NCI-H82 treated with DMSO at 0.1 percent for 48 hours (cell line): ENCODE data around the gene RFX4.

Experiments used
- DNase-seq: peaks from one replicate; lab custom pipeline; 2025; ENCODE audit not compliant: unreplicated experiment; lab: John Stamatoyannopoulos, UW

Gene RFX4

DNA sequence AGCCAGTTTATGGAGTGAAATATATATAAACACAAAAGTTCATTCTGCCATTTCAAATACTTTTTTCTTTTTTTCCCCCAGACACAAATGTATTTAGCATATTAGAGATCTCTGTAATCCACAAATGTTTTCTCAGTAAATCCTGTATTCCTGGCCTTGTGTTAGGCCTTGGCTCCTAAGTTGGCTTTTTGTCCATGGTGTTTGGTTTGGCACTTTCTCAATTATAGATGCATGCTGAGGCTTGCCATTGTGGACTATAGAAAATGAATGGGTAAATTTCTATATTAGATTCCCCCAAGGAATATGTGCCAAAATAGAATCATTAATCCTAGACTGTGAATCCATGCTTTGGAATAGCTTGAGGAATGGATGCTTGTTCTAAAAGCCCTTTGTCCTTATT, 208.7 kb downstream of the RFX4 start:
- no peak for DNase-seq

- DNase-seq = no peak
These were observed 211.6 kb downstream of the RFX4 start for GRCh38 chr12:106794369-106794768.

GRCh38 chr12:106801167-106801708, 218.4 kb downstream of the RFX4 start:
- no peak for DNase-seq

- no peak for DNase-seq
These were observed 219.2 kb downstream of the RFX4 start for GRCh38 chr12:106801830-106802533.

- no peak for DNase-seq
These were observed 221.9 kb downstream of the RFX4 start for GRCh38 chr12:106804668-106805067.
